Measurements from ENCODE around the gene DHRS1. TPM values are rescaled to one million over a fixed set of nuclear protein-coding genes. Genes with fewer than 3 reads are reported as not detected.

DHRS1 gene
- total RNA-seq = 19.8 and 22.1 TPM in 2 replicates

GRCh38 chr14:24299255-24300191 is at the start of gene DHRS1, which contains the start of gene NOP9:
TSS of gene DHRS1 (minus strand) at chr14:24299780. CDS start at chr14:24299106, 674 bp downstream.
TSS of gene NOP9 (plus strand) at chr14:24299850. CDS start at chr14:24299955, 105 bp downstream.

GRCh38 chr14:24339284-24340151 is 39.9 kb upstream of the DHRS1 start, which contains the start of gene RIPK3:
TSS of gene RIPK3 (minus strand) at chr14:24339991. CDS start at chr14:24339826, 165 bp downstream.

GRCh38 chr14:24334431-24335291 is 35.1 kb upstream of the DHRS1 start, which contains the start of gene ADCY4:
TSS of gene ADCY4 (minus strand) at chr14:24335071. CDS start at chr14:24334652, 419 bp downstream.

GRCh38 chr14:24310646-24311604 is 11.3 kb upstream of the DHRS1 start, which contains the start of gene LTB4R:
TSS of gene LTB4R (plus strand) at chr14:24311502. CDS start at chr14:24315652, 4,150 bp downstream.

GRCh38 chr14:24309538-24310264 is 10.1 kb upstream of the DHRS1 start, which contains the start of gene LTB4R2:
TSS of gene LTB4R2 (plus strand) at chr14:24310140. CDS start at chr14:24310665, 525 bp downstream.

GRCh38 chr14:24307575-24308341 is 8.2 kb upstream of the DHRS1 start, which contains the start of gene CIDEB:
TSS of gene CIDEB (minus strand) at chr14:24307977. CDS start at chr14:24307858, 119 bp downstream.

GRCh38 chr14:24271134-24271833 is 28.3 kb downstream of the DHRS1 start, which contains the start of gene RABGGTA:
TSS of gene RABGGTA (minus strand) at chr14:24271597. CDS start at chr14:24271115, 482 bp downstream.

GRCh38 chr14:24262821-24263733 is 36.5 kb downstream of the DHRS1 start, which contains the start of gene TGM1:
TSS of gene TGM1 (minus strand) at chr14:24263177. CDS start at chr14:24262352, 825 bp downstream.

Other genes starting within 250 kb of the DHRS1 start
- 0.15 and 0.33 TPM in 2 replicates for gene CARMIL3, start 247.8 kb downstream of the DHRS1 start, total RNA-seq
- not detected in 2 replicates for gene CPNE6, start 228.2 kb downstream of the DHRS1 start, total RNA-seq
- 25.0 and 35.4 TPM in 2 replicates for gene PCK2, start 205.5 kb downstream of the DHRS1 start, total RNA-seq
- gene DCAF11, start 185.0 kb downstream of the DHRS1 start, total RNA-seq = 69.5 and 88.2 TPM in 2 replicates
- 0.83 and 0.87 TPM in 2 replicates for gene NRL, start 184.8 kb downstream of the DHRS1 start, total RNA-seq
- gene FITM1, start 169.1 kb downstream of the DHRS1 start, total RNA-seq = 0.33 and 0.44 TPM in 2 replicates
- gene PSME1, start 163.6 kb downstream of the DHRS1 start, total RNA-seq = 132 and 143 TPM in 2 replicates
- gene EMC9, start 158.2 kb downstream of the DHRS1 start, total RNA-seq = 11.1 and 25.2 TPM in 2 replicates
- gene PSME2, start 153.2 kb downstream of the DHRS1 start, total RNA-seq = 87.2 and 117 TPM in 2 replicates
- 35.5 and 57.9 TPM in 2 replicates for gene RNF31, start 152.3 kb downstream of the DHRS1 start, total RNA-seq
- gene IRF9, start 138.5 kb downstream of the DHRS1 start, total RNA-seq = 87.8 and 104 TPM in 2 replicates
- gene REC8, start 127.7 kb downstream of the DHRS1 start, total RNA-seq = 1.8 and 2.3 TPM in 2 replicates
- 39.4 and 47.6 TPM in 2 replicates for gene IPO4, start 111.0 kb downstream of the DHRS1 start, total RNA-seq
- gene TM9SF1, start 104.3 kb downstream of the DHRS1 start, total RNA-seq = 87.0 and 90.6 TPM in 2 replicates
- not detected in 2 replicates for gene TSSK4, start 94.1 kb downstream of the DHRS1 start, total RNA-seq
- gene CHMP4A, start 86.3 kb downstream of the DHRS1 start, total RNA-seq = 27.6 and 44.5 TPM in 2 replicates
- gene MDP1, start 83.7 kb downstream of the DHRS1 start, total RNA-seq = 11.1 and 25.5 TPM in 2 replicates
- gene NEDD8, start 67.4 kb downstream of the DHRS1 start, total RNA-seq = 143 and 203 TPM in 2 replicates
- gene GMPR2, start 66.9 kb downstream of the DHRS1 start, total RNA-seq = 94.2 and 119 TPM in 2 replicates
- gene TINF2, start 57.2 kb downstream of the DHRS1 start, total RNA-seq = 68.9 and 83.2 TPM in 2 replicates
- gene TGM1, start 36.6 kb downstream of the DHRS1 start, total RNA-seq = 0.83 and 1.5 TPM in 2 replicates
- 23.3 and 31.6 TPM in 2 replicates for gene RABGGTA, start 28.2 kb downstream of the DHRS1 start, total RNA-seq
- gene NOP9, start 70 bp upstream of the DHRS1 start, total RNA-seq = 19.3 and 25.1 TPM in 2 replicates
- gene CIDEB, start 8.2 kb upstream of the DHRS1 start, total RNA-seq = 1.5 and 2.6 TPM in 2 replicates
- gene LTB4R2, start 10.4 kb upstream of the DHRS1 start, total RNA-seq = 3.8 and 4.6 TPM in 2 replicates
- 0.87 and 4.1 TPM in 2 replicates for gene LTB4R, start 11.7 kb upstream of the DHRS1 start, total RNA-seq
- gene ADCY4, start 35.3 kb upstream of the DHRS1 start, total RNA-seq = 9.6 and 11.7 TPM in 2 replicates
- 2.9 and 6.8 TPM in 2 replicates for gene RIPK3, start 40.2 kb upstream of the DHRS1 start, total RNA-seq
- gene NFATC4, start 68.4 kb upstream of the DHRS1 start, total RNA-seq = 108 and 149 TPM in 2 replicates
- 20.4 and 42.7 TPM in 2 replicates for gene NYNRIN, start 99.2 kb upstream of the DHRS1 start, total RNA-seq
- 4.1 and 11.4 TPM in 2 replicates for gene CBLN3, start 129.9 kb upstream of the DHRS1 start, total RNA-seq
- gene KHNYN, start 130.2 kb upstream of the DHRS1 start, total RNA-seq = 55.3 and 67.8 TPM in 2 replicates
- 12.4 and 16.4 TPM in 2 replicates for gene SDR39U1, start 143.0 kb upstream of the DHRS1 start, total RNA-seq
- gene CMA1, start 208.5 kb upstream of the DHRS1 start, total RNA-seq = not detected in 2 replicates